NOMO-1 treated with dmso at 0.1 percent for 144 hours (cell line): ENCODE data around the gene ABHD17A.
"Not testable (repeated sequence)": the region's sequence is repeated elsewhere in the genome, so short reads cannot be mapped to it uniquely, and the experiment has no call there.

Source experiments
- DNase-seq: peaks from one replicate; lab custom pipeline; 2025; ENCODE audit not compliant: unreplicated experiment; lab: John Stamatoyannopoulos, UW

ABHD17A gene

GRCh38 chr19:1911098-1911497 is 25.8 kb upstream of the ABHD17A start:
- DNase-seq = no peak

- no peak for DNase-seq
Observed at GRCh38 chr19:1910177-1910576, 24.9 kb upstream of the ABHD17A start.

GRCh38 chr19:1909761-1910080 is 24.4 kb upstream of the ABHD17A start:
- no peak for DNase-seq

DNA sequence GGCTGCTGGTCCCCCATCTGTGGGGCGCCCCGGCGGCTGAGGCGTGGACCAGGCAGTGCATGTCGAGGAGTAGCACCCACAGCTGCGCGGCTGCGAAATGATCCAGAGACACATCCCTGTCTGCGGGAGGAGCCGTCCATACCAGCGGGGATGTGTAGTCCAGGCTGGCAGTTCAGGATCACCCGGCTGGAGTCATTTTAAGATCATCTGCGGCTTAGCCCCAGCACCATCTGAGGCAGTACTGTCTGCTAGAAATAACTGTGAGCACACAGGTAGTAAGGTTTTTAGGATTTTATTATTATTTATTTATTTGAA is 23.0 kb upstream of the ABHD17A start:
- no peak for DNase-seq

DNA sequence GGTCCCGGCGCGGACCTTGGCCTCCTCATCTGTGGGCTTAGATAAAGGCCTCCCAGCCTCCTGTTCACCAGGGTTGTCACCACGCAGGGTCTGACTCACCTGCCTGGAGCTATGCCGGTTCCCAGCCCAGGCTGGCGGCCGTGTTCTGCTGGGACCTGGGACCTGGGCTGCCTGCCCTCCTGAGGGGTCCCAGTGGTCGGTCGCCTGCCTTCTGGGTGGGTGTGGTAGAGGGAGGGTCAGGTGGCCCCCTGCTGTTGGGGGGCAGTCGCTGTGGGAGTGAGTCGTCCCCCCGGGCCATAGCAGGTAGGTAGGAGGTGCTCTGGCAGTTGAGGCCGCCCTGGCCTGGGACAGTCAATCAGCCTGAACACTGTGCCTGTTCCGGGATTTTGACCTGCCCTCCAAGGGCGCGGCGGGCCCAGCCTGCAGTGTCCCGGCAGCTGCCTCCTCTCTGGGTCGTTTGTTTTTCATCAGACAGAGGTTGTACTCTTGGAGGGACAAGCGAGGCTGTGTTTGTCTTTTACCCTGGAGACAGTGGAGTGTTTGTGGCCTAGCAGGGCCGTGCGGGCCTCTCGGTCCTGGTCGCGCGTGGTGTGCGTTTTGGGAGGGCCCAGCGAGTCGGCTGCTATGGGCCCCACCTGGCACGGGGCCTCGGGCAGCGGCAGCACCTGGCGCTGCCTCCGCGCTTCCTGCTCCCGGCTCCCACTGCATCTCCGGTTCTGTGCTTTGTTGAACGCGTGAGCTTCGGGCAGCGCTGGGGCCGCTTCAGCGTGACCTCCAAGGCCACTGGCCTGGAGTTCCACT is 22.5 kb upstream of the ABHD17A start:
- no peak for DNase-seq

- no peak for DNase-seq
Observed at GRCh38 chr19:1906985-1907562, 21.8 kb upstream of the ABHD17A start.

GRCh38 chr19:1905863-1906375 is 20.6 kb upstream of the ABHD17A start:
- no peak for DNase-seq

GRCh38 chr19:1905110-1905862 is 20.0 kb upstream of the ABHD17A start, which contains the start of the genes ADAT3 and SCAMP4:
TSS of gene ADAT3 (plus strand) at chr19:1905399. CDS start at chr19:1912048, 6,649 bp downstream.
TSS of gene SCAMP4 (plus strand) at chr19:1905399. CDS start at chr19:1915020, 9,621 bp downstream.
- peak; percentile 98 for DNase-seq

DNA sequence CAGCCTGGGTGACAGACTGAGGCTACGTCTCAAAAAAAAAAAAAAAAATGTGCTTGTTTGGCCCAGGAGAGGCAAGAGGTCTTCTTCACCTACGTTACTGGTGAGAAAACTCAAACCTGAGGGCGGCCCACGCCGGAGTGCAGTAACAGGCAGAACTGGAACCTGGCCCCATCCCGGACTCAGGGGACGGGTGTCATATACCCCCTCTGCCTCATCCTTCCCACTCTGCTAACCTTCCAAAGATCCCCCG is 19.5 kb upstream of the ABHD17A start:
- DNase-seq = no peak

GRCh38 chr19:1902923-1903322 is 17.6 kb upstream of the ABHD17A start:
- DNase-seq = no peak

- peak; percentile 66 for DNase-seq
Observed at GRCh38 chr19:1901940-1902404, 16.7 kb upstream of the ABHD17A start.

GRCh38 chr19:1896508-1896907 is 11.2 kb upstream of the ABHD17A start:
- no peak for DNase-seq

GRCh38 chr19:1893791-1894190 is 8.5 kb upstream of the ABHD17A start:
- no peak for DNase-seq

- DNase-seq = no peak
Observed at GRCh38 chr19:1889907-1890306, 4.6 kb upstream of the ABHD17A start.

DNA sequence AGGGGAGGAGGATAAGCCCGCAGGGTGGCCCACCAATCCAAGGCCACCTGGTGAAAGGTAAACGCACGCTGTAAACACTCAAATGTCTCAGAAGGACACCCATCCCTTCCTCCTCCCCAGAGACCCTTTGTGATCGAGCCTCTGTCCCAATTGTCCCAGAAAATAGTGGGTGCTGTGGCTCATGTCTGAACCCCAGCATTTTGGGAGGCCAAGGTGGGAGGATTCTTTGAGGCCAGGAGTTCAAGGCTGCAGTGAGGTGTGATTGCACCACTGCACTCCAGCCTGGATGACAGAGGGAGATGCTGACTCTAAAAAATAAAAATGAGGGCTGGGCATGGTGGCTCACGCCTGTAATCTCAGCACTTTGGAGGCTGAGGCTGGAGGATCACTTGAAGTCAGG is 3.1 kb upstream of the ABHD17A start:
- DNase-seq = no peak

DNA sequence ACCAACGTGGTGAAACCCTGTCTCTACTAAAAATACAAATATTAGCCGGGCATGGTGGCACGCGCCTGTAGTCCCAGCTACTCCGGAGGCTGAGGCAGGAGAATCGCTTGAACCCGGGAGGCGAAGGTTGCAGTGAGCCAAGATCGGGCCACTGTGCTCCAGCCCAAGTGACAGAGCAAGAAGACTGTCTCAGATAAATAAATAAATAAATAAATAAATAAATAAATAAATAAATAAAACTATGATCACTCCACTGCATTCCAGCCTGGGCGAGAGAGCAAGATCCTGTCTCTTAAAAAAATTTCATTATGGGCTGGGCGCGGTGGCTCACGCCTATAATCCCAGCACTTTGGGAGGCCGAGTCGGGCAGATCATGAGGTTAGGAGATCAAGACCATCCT is 1.1 kb upstream of the ABHD17A start:
- DNase-seq = not testable (repeated sequence)

DNA sequence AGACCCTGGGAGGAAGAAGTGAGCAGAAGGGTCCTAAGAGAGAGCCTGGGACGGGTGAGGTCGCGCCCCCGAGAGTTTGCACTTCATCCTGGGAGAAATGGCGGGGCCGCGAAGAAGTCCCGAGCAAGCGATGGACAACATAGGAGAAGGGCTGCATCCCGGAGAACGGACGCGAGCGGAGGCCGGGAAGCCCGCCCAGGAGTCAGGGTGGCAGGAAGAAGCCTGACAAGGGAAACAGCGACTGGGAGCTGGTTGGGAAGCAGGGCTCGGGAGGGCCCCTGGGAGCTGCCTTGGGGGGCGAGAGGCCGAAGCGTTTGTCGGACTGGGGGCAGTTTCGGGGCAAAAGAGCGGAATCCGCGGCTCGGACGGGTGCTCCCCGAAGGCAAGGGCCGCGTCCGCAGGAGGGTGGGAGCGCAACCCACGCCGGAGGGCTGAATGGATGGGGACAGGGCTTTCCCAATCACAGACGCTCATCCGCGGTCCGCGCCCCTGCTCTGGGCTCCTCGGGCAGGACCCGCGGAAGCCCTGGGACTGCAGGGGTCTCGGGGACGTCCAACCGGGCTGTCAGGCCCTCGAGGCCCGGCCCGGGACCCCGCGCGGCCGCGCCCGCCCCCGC is 469 bp downstream of the ABHD17A start:
- DNase-seq = no peak

- DNase-seq = no peak
Observed at GRCh38 chr19:1884291-1884718, 991 bp downstream of the ABHD17A start.

GRCh38 chr19:1883784-1884183 is 1.5 kb downstream of the ABHD17A start:
- DNase-seq = no peak

DNA sequence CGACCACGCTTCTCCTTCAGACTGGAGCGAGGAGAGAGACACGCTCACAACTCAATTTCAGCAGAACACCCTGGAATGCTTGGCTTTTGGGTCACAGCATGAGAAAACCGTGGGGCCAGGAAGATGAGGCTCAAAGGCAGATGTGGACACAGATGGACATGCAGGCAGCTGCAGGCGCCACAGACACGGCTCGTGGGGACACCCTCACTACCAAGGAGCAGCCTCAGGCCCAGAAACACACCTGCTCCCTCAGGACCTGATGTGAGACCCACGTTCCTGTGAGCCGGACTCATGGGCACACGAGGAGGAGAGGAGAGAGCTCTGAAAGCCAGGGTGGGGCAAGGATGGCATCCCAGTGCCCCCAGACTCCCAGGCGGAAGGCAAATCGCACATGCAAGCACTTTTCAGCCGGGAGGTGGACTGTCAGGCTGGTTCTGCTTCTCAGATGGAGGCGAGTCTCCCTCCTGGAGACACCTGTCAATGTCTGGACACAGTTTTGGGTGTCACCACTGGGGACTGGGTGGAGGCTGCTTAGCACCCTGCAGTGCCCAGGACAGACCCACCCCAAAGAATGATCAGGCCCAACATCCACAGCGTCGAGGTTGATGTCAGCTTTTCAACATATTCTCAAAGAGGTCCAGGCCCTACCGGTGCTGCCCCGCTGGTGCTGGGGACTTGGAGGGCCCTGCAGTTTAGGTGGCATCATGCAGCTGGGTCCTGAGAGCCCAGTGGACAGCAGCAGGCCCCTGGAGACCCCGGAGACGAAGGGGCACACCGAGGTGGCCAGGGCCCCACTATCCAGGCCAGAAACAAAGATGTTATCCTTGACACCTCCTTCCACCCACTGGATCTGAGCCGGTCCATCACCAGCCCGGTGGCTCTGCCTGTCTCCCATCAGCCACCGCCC is 2.3 kb downstream of the ABHD17A start:
- no peak for DNase-seq
